AG04450 (cell line): ENCODE results near the gene COL5A1. TPM values are rescaled to one million over a fixed set of nuclear protein-coding genes. Genes with fewer than 3 reads are reported as not detected.

Experiments
- CTCF ChIA-PET: fragments of 300-600, 350-600 bp; formaldehyde crosslinking; extraction: SDS; loops from one replicate; lab custom pipeline; 2022; ENCODE audit warnings: antibody characterized with exemption, inconsistent platforms; lab: Charles Lee
- POLR2A ChIA-PET: fragments of 350-600 bp; formaldehyde crosslinking; extraction: SDS; loops from one replicate; lab custom pipeline; 2021; ENCODE audit warnings: antibody characterized with exemption, inconsistent platforms; lab: Yijun Ruan, JAX
- DNase-seq: peaks from one replicate; pipeline ENCODE4 v3.0.0-alpha.2; 2011; ENCODE audit warnings: low read depth, low spot score
- H3K27ac ChIP-seq: one replicate; pipeline ENCODE4 v1.5.1; 2012; ENCODE audit warnings: low read depth, low read length, control low read depth
- H3K27me3 ChIP-seq: one replicate; pipeline ENCODE4 v1.6.0; 2012; ENCODE audit warnings: low read length; ENCODE audit not compliant: control insufficient read depth, insufficient read depth
- H3K4me3 ChIP-seq: 2 replicates; pipeline ENCODE4 v1.5.1; 2011; ENCODE audit warnings: mild to moderate bottlenecking, low read depth, low read length, control low read depth
- H3K9me3 ChIP-seq: 2 replicates; pipeline ENCODE4 v1.5.1; 2012; ENCODE audit warnings: low read length; ENCODE audit not compliant: control insufficient read depth, insufficient read depth
- polyA plus RNA-seq: library from polyadenylated mRNA; depleted of rRNA; stranded (reverse); fragments of >200 nt; gene quantifications from 2 replicates; pipeline ENCODE4 v1.2.3, GENCODE V29; 2011
- TF ChIP-seq, protein P1 (sequence below): IDR thresholded peaks from 2 replicates; pipeline ENCODE4 v1.5.1; 2011; ENCODE audit warnings: low read depth, low read length, control low read depth, inconsistent platforms

Gene COL5A1
- polyA plus RNA-seq, 1 experiment = 73.3 TPM

DNA sequence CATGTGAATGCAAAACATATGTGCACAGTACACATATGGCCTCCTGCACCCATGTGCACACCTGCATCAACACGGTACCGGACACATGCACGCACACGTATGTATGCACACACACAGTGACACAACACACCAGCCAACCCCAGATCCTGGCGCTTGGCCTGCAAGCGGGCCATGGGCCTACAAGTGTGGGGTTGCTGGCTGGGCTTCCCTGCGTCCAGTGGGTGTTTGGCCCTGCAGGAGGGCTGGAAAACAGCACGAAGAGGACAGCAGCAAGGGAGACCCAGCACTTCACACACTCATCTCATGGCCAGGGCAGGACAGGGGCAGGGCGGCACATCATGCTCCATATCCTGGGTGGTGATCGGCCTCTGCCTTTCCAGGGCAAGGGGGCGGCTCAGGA lies 77.7 kb downstream of the COL5A1 start:
- no peak overlapping the region for H3K27ac ChIP-seq
- no peaks in the 10 kb centered on the region for H3K27me3 ChIP-seq
- no peaks in the 10 kb centered on the region; the same call in 1 of the 2 replicates for H3K9me3 ChIP-seq
- H3K4me3 ChIP-seq = no peak overlapping the region
- POLR2A ChIA-PET = no interaction called here
- CTCF ChIA-PET = no interaction called here
- no peak for DNase-seq
- TF ChIP-seq, protein P1, sequence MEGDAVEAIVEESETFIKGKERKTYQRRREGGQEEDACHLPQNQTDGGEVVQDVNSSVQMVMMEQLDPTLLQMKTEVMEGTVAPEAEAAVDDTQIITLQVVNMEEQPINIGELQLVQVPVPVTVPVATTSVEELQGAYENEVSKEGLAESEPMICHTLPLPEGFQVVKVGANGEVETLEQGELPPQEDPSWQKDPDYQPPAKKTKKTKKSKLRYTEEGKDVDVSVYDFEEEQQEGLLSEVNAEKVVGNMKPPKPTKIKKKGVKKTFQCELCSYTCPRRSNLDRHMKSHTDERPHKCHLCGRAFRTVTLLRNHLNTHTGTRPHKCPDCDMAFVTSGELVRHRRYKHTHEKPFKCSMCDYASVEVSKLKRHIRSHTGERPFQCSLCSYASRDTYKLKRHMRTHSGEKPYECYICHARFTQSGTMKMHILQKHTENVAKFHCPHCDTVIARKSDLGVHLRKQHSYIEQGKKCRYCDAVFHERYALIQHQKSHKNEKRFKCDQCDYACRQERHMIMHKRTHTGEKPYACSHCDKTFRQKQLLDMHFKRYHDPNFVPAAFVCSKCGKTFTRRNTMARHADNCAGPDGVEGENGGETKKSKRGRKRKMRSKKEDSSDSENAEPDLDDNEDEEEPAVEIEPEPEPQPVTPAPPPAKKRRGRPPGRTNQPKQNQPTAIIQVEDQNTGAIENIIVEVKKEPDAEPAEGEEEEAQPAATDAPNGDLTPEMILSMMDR = no peak

DNA sequence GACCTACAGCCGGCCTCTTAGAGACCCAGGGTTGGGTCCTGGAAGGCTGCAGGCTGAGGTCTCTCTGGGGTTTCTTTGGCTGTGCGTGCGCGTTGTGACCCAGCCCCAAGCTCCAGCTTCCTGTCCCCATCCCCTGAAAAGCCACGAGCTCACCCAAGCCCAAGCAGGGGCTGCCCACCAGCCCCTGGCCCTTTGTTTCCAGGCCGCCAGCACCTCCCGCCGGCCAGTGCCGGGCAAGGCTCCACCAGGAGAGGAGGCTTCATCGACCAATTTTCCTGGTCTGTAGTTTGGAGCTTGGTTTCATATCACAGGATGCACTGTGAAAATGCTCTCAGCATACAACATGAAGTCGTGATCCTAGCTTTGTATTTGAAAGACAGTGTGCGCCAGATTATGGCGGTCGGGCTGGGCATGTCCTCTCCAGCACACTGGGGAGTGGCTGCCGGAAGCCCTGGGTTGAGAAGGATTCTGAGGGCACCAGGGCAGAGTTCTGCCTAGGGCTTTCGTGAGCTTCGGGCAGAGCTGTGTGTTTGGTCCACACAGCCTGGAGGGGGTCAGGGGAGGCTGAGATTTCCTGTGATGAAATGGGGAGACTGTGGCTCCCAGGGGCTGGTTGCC lies 78.6 kb downstream of the COL5A1 start:
- H3K4me3 ChIP-seq = no peak overlapping the region
- H3K27me3 ChIP-seq = no peaks in the 10 kb centered on the region
- CTCF ChIA-PET = interaction anchor here (1.5 kb wide), 1 partner anchor 14 kb away, joined by 3 read pairs; no protein-coding TSS in a partner anchor
- DNase-seq = no peak
- TF ChIP-seq, protein P1 = no peak
- POLR2A ChIA-PET = no interaction called here
- no peak overlapping the region for H3K27ac ChIP-seq
- no peaks in the 10 kb centered on the region; the same call in 1 of the 2 replicates for H3K9me3 ChIP-seq

DNA sequence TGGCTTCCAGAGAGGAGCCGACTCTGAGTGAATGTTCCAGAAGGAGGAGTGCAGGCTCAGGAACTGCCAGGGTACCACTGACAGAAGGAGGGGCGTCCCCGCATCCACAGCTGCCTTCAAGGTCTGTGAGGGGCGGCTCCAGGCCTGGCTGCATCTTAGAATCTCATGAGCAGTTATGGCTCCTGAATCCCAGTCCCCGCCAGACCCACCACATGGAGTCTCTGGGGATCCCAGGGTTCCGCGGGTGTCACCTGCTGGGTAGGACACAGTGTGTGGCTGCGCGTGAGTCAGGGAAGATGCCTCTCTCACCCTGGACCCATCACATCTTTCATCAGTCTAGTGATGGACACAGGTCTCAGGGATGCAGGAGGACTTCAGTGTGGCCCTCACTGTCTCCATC lies 79.2 kb downstream of the COL5A1 start:
- TF ChIP-seq, protein P1 = no peak
- H3K27me3 ChIP-seq = no peaks in the 10 kb centered on the region
- CTCF ChIA-PET = interaction anchor here (1.5 kb wide), 1 partner anchor 14 kb away, joined by 3 read pairs; no protein-coding TSS in a partner anchor
- H3K9me3 ChIP-seq = no peaks in the 10 kb centered on the region; the same call in 1 of the 2 replicates
- DNase-seq = no peak
- no peak overlapping the region for H3K27ac ChIP-seq
- POLR2A ChIA-PET = no interaction called here
- no peak overlapping the region for H3K4me3 ChIP-seq

DNA sequence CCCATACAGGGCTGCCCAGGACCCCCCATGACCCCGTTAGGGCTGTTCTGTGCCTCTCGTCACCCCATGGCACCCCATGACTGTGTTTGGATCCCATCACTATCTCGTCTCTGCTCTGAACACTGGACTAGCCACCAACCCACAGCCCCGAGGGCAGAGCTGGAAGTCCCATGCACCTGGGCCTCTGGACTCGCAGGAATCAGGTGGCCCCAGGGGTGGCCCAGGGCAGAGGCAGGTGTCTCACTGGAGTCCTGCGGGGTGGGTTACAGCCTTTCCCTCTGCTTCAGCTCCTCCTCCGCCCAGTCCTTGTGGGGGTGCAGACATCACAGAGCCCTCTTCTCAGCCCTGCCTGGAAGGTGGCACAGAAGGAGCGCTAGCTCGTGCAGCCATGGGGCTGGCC lies 79.7 kb downstream of the COL5A1 start:
- Histone ChIP-seq H3K9me3 (no peaks in the 10 kb centered on the region; the same call in 1 of the 2 replicates), H3K4me3 (no peak overlapping the region), H3K27me3 (no peaks in the 10 kb centered on the region), H3K27ac (no peak overlapping the region)
- ChIA-PET POLR2A (no interaction called here), CTCF (interaction anchor here (1.5 kb wide), 1 partner anchor 15 kb away, joined by 3 read pairs; no protein-coding TSS in a partner anchor)
- TF ChIP-seq, protein P1 = no peak
- no peak for DNase-seq

DNA sequence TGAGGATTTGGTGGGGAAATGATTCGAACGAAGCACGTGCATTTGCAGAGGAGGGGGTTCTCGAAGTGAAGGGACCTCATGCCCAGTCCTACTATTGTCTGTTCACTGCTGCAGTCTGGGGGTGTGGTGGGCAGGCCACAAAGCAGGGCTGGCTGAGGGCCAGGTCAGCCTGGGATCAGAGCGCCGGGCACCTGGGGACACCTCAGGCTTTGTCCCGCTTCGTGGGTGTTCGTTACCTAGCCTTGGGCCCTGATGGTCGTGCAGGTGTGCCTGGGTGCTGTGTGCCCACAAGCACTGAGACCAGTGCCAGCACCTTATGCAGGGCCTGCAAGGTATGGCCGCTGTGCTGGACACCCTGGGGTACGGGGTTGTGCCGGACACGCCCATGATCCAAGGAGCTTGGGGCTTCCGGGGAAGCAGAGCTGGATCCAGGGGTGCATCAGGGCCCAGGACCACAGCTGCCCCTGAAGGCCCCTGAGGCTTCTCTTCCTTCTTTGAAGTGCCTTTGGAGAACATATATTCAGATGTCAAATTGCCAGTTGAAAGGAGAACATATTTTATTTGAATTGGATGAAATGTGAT lies 80.6 kb downstream of the COL5A1 start:
- no peaks in the 10 kb centered on the region; the same call in 1 of the 2 replicates for H3K9me3 ChIP-seq
- no peaks in the 10 kb centered on the region for H3K27me3 ChIP-seq
- no peak overlapping the region for H3K27ac ChIP-seq
- no peak overlapping the region for H3K4me3 ChIP-seq
- CTCF ChIA-PET = interaction anchor here (1.4 kb wide), 1 partner anchor 33 kb away, joined by 3 read pairs; no protein-coding TSS in a partner anchor
- POLR2A ChIA-PET = no interaction called here
- TF ChIP-seq, protein P1 = no peak
- no peak for DNase-seq
